ENCODE data around the gene KLC1.
"Not testable (repeated sequence)": the region's sequence is repeated elsewhere in the genome, so short reads cannot be mapped to it uniquely, and the experiment has no call there.

Gene KLC1

GRCh38 chr14:103688906-103689902 is 60.2 kb downstream of the KLC1 start:
- peak; percentile 71 for DNase-seq (ENCODE audit: extremely low spot score)

DNA sequence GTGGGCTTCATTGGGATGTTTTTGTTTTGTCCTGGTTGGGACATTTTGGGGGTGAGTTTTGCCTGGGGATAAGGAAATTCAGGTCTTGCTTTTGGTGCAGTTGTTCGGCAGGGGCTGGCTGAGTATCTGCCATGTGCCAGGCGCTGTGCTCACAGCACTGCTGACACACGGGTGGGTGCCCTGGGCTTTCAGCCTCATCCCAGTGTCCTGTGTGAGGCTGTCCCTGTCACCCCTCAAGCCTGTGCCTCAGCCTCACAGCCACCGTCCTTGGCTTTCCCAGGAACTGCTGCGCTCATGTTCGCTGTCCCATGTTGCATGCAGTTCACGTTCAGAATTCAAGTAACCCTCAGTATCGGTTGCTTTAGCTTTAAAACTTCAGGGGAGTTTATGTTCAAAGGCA is 61.3 kb downstream of the KLC1 start:
- no peak for DNase-seq (ENCODE audit: extremely low spot score)
- ChIA-PET CTCF (interaction anchor here (1.7 kb wide), 1 partner anchor 11 kb away, joined by 7 read pairs; no protein-coding TSS in a partner anchor), POLR2A (no interaction called here)
- TF ChIP-seq, protein P1, sequence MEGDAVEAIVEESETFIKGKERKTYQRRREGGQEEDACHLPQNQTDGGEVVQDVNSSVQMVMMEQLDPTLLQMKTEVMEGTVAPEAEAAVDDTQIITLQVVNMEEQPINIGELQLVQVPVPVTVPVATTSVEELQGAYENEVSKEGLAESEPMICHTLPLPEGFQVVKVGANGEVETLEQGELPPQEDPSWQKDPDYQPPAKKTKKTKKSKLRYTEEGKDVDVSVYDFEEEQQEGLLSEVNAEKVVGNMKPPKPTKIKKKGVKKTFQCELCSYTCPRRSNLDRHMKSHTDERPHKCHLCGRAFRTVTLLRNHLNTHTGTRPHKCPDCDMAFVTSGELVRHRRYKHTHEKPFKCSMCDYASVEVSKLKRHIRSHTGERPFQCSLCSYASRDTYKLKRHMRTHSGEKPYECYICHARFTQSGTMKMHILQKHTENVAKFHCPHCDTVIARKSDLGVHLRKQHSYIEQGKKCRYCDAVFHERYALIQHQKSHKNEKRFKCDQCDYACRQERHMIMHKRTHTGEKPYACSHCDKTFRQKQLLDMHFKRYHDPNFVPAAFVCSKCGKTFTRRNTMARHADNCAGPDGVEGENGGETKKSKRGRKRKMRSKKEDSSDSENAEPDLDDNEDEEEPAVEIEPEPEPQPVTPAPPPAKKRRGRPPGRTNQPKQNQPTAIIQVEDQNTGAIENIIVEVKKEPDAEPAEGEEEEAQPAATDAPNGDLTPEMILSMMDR (IDR thresholded peaks at IDR 0.05; ENCODE audit: control extremely low read depth, extremely low read depth, low read depth, missing control alignments), result no peak

More at GRCh38 chr14:103688906-103689902, 60.2 kb downstream of the KLC1 start:
- TF ChIP-seq, protein P1 (IDR thresholded peaks at IDR 0.05; ENCODE audit: control extremely low read depth, extremely low read depth, low read depth, missing control alignments), result no peak
- CTCF ChIA-PET, result interaction anchor here (0.7 to 1.9 kb wide), 3 partner anchors 9 to 16 kb away, joined by 3 to 5 read pairs (median 4); no protein-coding TSS in a partner anchor
- POLR2A ChIA-PET, result interaction anchor here (0.5 kb wide), 1 partner anchor 174 kb away, joined by 3 read pairs; no protein-coding TSS in a partner anchor

DNA sequence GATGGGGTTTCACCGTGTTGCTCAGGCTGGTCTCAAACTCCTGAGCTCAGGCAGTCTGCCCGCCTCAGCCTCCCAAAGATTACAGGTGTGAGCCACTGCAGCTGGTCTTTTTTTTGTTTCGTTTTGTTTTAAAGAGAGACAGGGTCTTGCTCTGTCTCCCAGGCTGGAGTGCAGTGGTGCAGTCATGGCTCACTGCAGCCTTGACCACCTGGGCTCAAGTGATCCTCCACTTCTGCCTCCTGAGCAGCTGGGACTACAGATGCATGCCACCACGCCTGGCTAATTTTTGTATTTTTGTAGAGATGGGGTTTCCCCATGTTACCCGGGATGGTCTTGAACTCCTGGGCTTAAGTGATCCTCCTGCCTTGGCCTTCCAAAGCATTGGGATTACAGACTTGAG is 62.6 kb downstream of the KLC1 start:
- CTCF ChIA-PET, result interaction anchor here (0.9 to 1.7 kb wide), 2 partner anchors 12 to 14 kb away, joined by 3 to 7 read pairs; no protein-coding TSS in a partner anchor
- POLR2A ChIA-PET, result interaction anchor here (0.6 to 0.7 kb wide), 2 partner anchors 22 to 163 kb away, joined by 3 to 7 read pairs; partner anchors contain the start of gene TRMT61A
- DNase-seq (ENCODE audit: extremely low spot score), result not testable (repeated sequence)

GRCh38 chr14:103692159-103692558 is 63.1 kb downstream of the KLC1 start:
- no peak for DNase-seq (ENCODE audit: extremely low spot score)
- ChIA-PET CTCF (interaction anchor here (0.9 kb wide), 1 partner anchor 15 kb away, joined by 3 read pairs; no protein-coding TSS in a partner anchor), POLR2A (no interaction called here)
- TF ChIP-seq, protein P1 (IDR thresholded peaks at IDR 0.05; ENCODE audit: control extremely low read depth, extremely low read depth, low read depth, missing control alignments), result no peak

- POLR2A ChIA-PET, result no interaction called here
- CTCF ChIA-PET, result no interaction called here
- no peak for DNase-seq (ENCODE audit: extremely low spot score)
- TF ChIP-seq, protein P1 (IDR thresholded peaks at IDR 0.05; ENCODE audit: control extremely low read depth, extremely low read depth, low read depth, missing control alignments), result no peak
Observed at GRCh38 chr14:103692871-103693270, 63.9 kb downstream of the KLC1 start.

GRCh38 chr14:103693515-103693914 is 64.5 kb downstream of the KLC1 start:
- TF ChIP-seq, protein P1 (IDR thresholded peaks at IDR 0.05; ENCODE audit: control extremely low read depth, extremely low read depth, low read depth, missing control alignments), result no peak
- ChIA-PET CTCF (no interaction called here), POLR2A (no interaction called here)

More at GRCh38 chr14:103693515-103693914, 64.5 kb downstream of the KLC1 start:
- DNase-seq (ENCODE audit: extremely low spot score), result no peak

Data from GM10248 (cell line).